ENCODE measurements around the gene RCN1.
"Not testable (repeated sequence)": the region's sequence is repeated elsewhere in the genome, so short reads cannot be mapped to it uniquely, and the experiment has no call there.

RCN1 gene

GRCh38 chr11:32079553-32079952 lies 11.3 kb upstream of the RCN1 start:
- no peak for DNase-seq (ENCODE audit: low read depth in 2 of 2)

GRCh38 chr11:32080361-32080980 lies 10.4 kb upstream of the RCN1 start:
- no peak for DNase-seq (ENCODE audit: low read depth in 2 of 2)

- no peak for DNase-seq (ENCODE audit: low read depth in 2 of 2)
Measured at GRCh38 chr11:32081129-32081641, 9.7 kb upstream of the RCN1 start.

GRCh38 chr11:32081901-32082300 lies 9.0 kb upstream of the RCN1 start:
- no peak for DNase-seq (ENCODE audit: low read depth in 2 of 2)

DNA sequence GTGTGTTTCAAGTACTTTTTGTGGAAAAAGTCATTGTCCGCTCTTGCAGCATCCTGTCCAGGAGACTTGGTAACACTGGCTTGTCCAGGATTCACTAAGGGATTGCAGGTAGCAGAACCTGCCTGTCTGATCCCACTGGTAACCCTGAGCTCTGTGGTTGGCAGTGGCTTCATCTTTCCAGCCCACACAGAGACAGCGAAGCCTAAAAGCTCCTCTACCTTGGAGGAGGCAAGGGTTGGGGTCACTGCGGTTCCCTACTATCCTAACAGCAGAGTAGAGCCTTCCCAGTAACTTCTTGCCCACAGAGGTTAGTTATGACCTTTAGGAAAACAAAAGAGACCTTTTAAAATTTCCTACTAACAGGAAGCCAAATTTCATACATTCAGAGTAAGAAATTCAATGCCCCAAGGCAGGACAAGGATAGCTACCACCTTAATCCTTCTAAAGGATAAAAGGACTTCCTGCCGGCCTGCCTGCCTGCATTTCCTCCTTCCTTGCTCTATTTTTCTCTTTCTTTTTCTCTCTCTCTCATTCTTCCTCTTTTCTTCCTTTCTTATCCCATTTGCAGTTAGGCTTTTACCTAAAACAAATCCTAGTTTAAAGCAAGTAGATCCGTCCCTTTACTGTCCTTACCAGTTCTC lies 8.4 kb upstream of the RCN1 start:
- no peak for DNase-seq (ENCODE audit: low read depth in 2 of 2)

- DNase-seq (ENCODE audit: low read depth in 2 of 2) = no peak
Measured at GRCh38 chr11:32087597-32087996, 3.3 kb upstream of the RCN1 start.

GRCh38 chr11:32088117-32088941 lies 2.5 kb upstream of the RCN1 start:
- DNase-seq (ENCODE audit: low read depth in 2 of 2) = no peak

GRCh38 chr11:32092581-32093170 lies 1.8 kb downstream of the RCN1 start:
- DNase-seq (ENCODE audit: low read depth in 2 of 2) = no peak

GRCh38 chr11:32094923-32095322 lies 4.0 kb downstream of the RCN1 start:
- DNase-seq (ENCODE audit: low read depth in 2 of 2) = no peak

- DNase-seq (ENCODE audit: low read depth in 2 of 2) = no peak
Measured at GRCh38 chr11:32098142-32098903, 7.4 kb downstream of the RCN1 start.

- no peak for DNase-seq (ENCODE audit: low read depth in 2 of 2)
Measured at GRCh38 chr11:32099516-32099915, 8.6 kb downstream of the RCN1 start.

DNA sequence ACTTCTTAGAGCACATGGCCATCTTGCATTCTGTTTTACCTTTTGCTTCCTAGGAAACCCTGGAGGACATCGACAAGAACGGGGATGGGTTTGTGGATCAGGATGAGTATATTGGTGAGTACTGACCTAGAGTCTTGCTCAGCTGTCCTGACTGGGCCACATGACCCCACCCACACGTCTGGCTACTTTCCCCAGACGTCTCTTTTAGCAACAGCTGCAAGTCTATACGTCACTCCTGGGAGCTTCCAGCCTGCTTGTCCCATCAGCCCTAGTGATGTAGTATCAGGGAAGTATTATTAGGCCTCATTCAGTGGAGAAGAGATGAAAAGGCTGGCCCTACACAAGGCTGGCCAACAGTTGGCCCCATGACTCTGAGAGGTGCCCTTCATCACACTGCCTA lies 9.6 kb downstream of the RCN1 start:
- no peak for DNase-seq (ENCODE audit: low read depth in 2 of 2)

- DNase-seq (ENCODE audit: low read depth in 2 of 2) = no peak
Measured at GRCh38 chr11:32101791-32102190, 10.9 kb downstream of the RCN1 start.

DNA sequence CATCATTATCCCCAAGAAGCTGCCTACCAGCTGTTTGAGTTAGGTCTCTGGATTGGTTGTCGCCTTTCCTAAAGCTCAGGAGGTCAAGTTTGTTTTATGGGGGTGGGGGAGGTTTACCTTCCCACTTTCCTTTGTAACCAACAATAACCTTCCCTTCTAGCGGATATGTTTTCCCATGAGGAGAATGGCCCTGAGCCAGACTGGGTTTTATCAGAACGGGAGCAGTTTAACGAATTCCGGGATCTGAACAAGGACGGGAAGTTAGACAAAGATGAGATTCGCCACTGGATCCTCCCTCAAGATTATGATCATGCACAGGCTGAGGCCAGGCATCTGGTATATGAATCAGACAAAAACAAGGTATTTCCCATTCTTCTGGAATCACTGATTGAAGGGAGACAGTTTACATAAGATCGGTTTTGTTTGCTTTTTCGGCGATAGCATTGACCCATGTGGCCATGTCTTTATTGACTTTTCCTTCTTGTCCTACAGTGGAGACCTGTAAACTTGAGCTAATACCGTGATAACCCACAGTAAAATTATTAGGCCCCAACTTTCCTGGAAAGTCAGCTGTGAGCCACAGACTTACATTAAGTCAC lies 12.3 kb downstream of the RCN1 start:
- DNase-seq (ENCODE audit: low read depth in 2 of 2) = not testable (repeated sequence)

DNA sequence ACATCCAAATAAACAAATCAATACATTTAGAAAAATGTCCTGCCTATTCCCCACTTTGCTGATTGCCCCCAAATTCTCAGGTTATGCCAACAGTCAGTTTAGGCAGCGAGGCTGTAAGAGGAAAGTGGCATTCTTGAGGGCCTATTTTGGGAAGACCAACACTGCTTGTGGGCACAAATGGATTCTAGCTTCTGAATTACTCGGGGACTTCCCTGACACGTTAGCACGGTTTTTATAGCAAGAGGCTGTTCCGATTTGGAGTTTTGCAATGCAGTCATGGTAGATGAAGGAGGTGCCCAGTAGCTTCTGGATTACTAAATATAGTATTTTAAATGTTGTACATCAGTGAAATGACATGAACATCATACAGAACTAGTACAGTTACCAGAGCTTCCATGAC lies 13.1 kb downstream of the RCN1 start:
- no peak for DNase-seq (ENCODE audit: low read depth in 2 of 2)

- DNase-seq (ENCODE audit: low read depth in 2 of 2) = no peak
Measured at GRCh38 chr11:32105871-32106560, 15.1 kb downstream of the RCN1 start.

DNA sequence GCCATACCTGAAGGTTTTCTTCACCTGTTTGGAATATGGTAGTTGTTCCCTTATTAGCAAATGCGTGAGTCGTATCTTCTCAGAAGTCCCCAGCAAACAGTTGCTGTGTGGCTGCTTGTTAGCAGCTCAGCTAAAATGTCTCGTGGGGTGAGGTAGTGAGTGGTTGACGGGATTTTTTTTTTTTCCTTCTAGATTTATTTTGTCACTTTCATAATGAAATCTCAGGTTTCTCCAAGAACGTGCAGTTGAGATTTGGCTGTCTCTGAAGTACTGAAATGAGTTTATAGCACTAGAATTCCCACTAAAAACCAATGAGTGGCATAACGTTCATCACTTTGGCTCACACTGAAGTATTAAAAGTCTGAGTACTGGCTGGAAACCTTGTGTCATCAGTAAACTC lies 16.8 kb downstream of the RCN1 start:
- DNase-seq (ENCODE audit: low read depth in 2 of 2) = no peak

DNA sequence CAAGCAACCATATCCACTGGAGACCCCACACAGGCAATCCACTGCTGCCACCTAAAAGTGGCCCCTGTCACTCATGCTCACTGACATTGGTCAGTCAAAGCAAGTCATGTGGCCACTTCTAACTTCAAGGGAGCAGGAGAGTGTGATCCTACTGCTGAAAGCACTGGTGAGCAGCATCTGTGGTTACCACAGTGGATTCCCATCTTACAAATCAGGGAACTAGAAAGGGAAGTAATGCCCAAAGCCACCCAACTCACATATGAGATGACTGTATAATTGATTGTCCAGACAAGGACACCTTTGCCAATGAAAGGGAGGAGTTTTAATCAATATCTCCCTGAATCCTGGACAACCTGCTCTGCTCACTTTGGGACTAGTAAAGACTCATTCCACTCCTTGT lies 17.7 kb downstream of the RCN1 start:
- DNase-seq (ENCODE audit: low read depth in 2 of 2) = no peak

DNA sequence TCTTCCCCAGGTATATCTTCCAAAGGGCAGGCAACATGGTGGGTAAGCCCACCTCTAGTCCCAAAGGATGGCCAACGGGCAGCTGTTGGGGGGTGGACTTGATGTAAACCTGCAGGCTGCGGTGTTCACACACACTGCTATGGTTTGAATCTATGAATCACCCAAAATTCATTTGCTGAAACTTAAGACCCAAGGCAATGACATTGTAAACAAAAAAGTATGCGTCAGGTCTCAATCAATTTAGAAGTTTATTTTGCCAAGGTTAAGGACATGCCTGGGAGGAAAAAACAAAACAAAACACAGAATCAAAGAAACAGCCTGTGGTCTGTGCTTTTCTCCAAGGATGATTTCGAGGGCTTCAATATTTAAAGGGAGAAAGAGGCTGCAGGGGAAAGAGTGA lies 18.3 kb downstream of the RCN1 start:
- no peak for DNase-seq (ENCODE audit: low read depth in 2 of 2)

DNA sequence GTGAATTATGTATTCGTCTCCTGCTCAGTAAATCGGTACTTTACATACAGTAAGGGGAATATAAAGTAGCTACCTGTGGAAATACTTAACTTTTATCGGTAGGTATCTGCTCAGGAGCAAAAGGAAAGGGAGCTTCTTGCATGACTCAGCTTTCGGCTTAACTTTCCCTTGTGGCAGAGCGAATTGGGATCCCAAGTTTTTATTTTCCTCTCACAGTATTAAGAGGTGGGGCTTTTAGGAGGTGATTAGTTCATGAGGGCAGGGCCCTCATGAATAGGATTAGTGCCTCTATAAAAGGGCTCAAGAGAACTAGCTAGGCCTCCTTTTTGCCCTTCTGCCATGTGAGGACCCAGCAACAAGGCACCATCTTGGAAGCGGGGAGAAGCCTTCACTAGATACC lies 18.7 kb downstream of the RCN1 start:
- DNase-seq (ENCODE audit: low read depth in 2 of 2) = no peak

- DNase-seq (ENCODE audit: low read depth in 2 of 2) = no peak
Measured at GRCh38 chr11:32110795-32111194, 19.9 kb downstream of the RCN1 start.

Measured in stimulated activated CD4-positive, alpha-beta T cell treated with anti-CD3 and anti-CD28 coated beads, Interleukin-12 subunit alpha, Interleukin-12 subunit beta, amount 100 ng/mL, for 24 hours (primary cell).